H1 (cell line): ENCODE results near the gene CACNA1E. TPM values are rescaled to one million over a fixed set of nuclear protein-coding genes. Genes with fewer than 3 reads are reported as not detected.
A peak's percentile ranks its signal among the peaks of the same experiment; 100 is the strongest.

ENCODE experiments used
- CTCF ChIA-PET: fragments of 300-600 bp; sonication (Branson Sonifier 250); formaldehyde crosslinking; loops from one replicate; lab custom pipeline; 2021; ENCODE audit not compliant: partially characterized antibody; lab: Charles Lee
- POLR2A ChIA-PET: fragments of 300-600 bp; sonication (Branson Sonifier 250); formaldehyde crosslinking; loops from one replicate; lab custom pipeline; 2021; ENCODE audit warnings: inconsistent platforms; ENCODE audit not compliant: partially characterized antibody; lab: Charles Lee
- DNase-seq, 2 experiments: peaks; one replicate each; pipeline versions ENCODE4 v3.0.0 to v3.0.0-alpha.2; 2010 to 2022; ENCODE audit warnings: low spot score in 2 of 2, low read depth in 1 of 2, mixed read lengths in 1 of 2
- FAIRE-seq: peaks from 2 replicates; lab custom pipeline; 2011; peaks lifted over from hg19 to GRCh38; lab: Jason Lieb, UNC
- H2AFZ ChIP-seq: 2 replicates; pipeline ENCODE4 v1.8.1; 2012; ENCODE audit warnings: low read length, inconsistent platforms
- H2AK5ac ChIP-seq: 2 replicates; pipeline ENCODE4 v1.6.1; 2013; ENCODE audit warnings: low read depth, low read length
- H2BK120ac ChIP-seq: replicated peaks from 2 replicates; pipeline ENCODE3; 2013; ENCODE audit warnings: low read depth, low read length, inconsistent platforms
- H2BK12ac ChIP-seq: 2 replicates; pipeline ENCODE4 v1.6.1; 2013; ENCODE audit warnings: low read depth, low read length
- H2BK15ac ChIP-seq: 2 replicates; pipeline ENCODE4 v1.6.1; 2013; ENCODE audit warnings: low read length
- H2BK20ac ChIP-seq: 2 replicates; pipeline ENCODE4 v1.6.1; 2013; ENCODE audit warnings: low read length
- H2BK5ac ChIP-seq: 2 replicates; pipeline ENCODE4 v1.6.1; 2013; ENCODE audit warnings: low read depth, low read length
- H3K14ac ChIP-seq: 2 replicates; pipeline ENCODE4 v1.6.1; 2013; ENCODE audit warnings: inconsistent platforms; ENCODE audit not compliant: insufficient read length
- H3K18ac ChIP-seq: 2 replicates; pipeline ENCODE4 v1.6.1; 2013; ENCODE audit warnings: low read length; ENCODE audit errors: extremely low read depth
- H3K23ac ChIP-seq: 2 replicates; pipeline ENCODE4 v1.6.1; 2013; ENCODE audit warnings: inconsistent platforms; ENCODE audit not compliant: insufficient read length
- H3K23me2 ChIP-seq: 2 replicates; pipeline ENCODE4 v1.6.1; 2013; ENCODE audit warnings: low read depth, low read length
- H3K27ac ChIP-seq: 2 replicates; pipeline ENCODE4 v1.6.1; 2011; ENCODE audit warnings: low read depth, low read length, inconsistent platforms
- H3K27me3 ChIP-seq, 4 experiments: replicated peaks in 1 of 4; 1 replicate in 1 of 4; 2 replicates in 3 of 4; pipeline versions ENCODE4 v1.6.1 to v1.8.1; 2011 to 2013; ENCODE audit warnings: low read length in 3 of 4, mild to moderate bottlenecking in 3 of 4, inconsistent platforms in 2 of 4, mixed read lengths in 2 of 4, moderate library complexity in 1 of 4; ENCODE audit not compliant: control insufficient read depth in 3 of 4, insufficient read depth in 3 of 4; ENCODE audit errors: extremely low read depth in 1 of 4
- H3K36me3 ChIP-seq, 4 experiments: 2 replicates each; pipeline versions ENCODE4 v1.6.1 to v1.8.1; 2011 to 2013; ENCODE audit warnings: mild to moderate bottlenecking in 4 of 4, low read length in 3 of 4, moderate library complexity in 2 of 4, control low read depth in 1 of 4, inconsistent platforms in 1 of 4; ENCODE audit not compliant: insufficient read depth in 4 of 4, control insufficient read depth in 2 of 4
- H3K4ac ChIP-seq: replicated peaks from 2 replicates; pipeline ENCODE3; 2013; ENCODE audit warnings: low read length, low read depth, mixed read lengths, inconsistent platforms; ENCODE audit not compliant: insufficient read length
- H3K4me1 ChIP-seq, 4 experiments: replicated peaks in 1 of 4; 1 replicate in 1 of 4; 2 replicates in 3 of 4; pipeline versions ENCODE4 v1.6.1 to v1.8.1; 2011 to 2013; ENCODE audit warnings: low read length in 3 of 4, inconsistent platforms in 2 of 4, mixed read lengths in 1 of 4; ENCODE audit not compliant: insufficient read depth in 4 of 4, control insufficient read depth in 3 of 4
- H3K4me2 ChIP-seq, 2 experiments: 2 replicates each; pipeline versions ENCODE4 v1.6.1 to v1.8.1; 2011 to 2013; ENCODE audit warnings: low read depth in 2 of 2, low read length in 2 of 2, control low read depth in 1 of 2, inconsistent platforms in 1 of 2, mild to moderate bottlenecking in 1 of 2; ENCODE audit not compliant: insufficient read depth in 1 of 2
- H3K4me3 ChIP-seq, 4 experiments: fragments of 200-600, 300-600 bp in 1 of 4; sonication (generic), shearing (Covaris generic), sonication (Bioruptor Twin) in 1 of 4; 2 replicates each; pipeline versions ENCODE4 v1.5.1 to v1.8.1; 2011 to 2016; ENCODE audit warnings: low read length in 4 of 4, low read depth in 3 of 4, control low read depth in 2 of 4, inconsistent platforms in 2 of 4, mild to moderate bottlenecking in 2 of 4, mixed read lengths in 1 of 4, moderate library complexity in 1 of 4; ENCODE audit not compliant: insufficient read depth in 2 of 4; ENCODE audit errors: extremely low read depth in 1 of 4
- H3K56ac ChIP-seq: replicated peaks from 2 replicates; pipeline ENCODE3; 2013; ENCODE audit warnings: low read depth, mild to moderate bottlenecking, mixed read lengths, low read length, inconsistent platforms; ENCODE audit not compliant: insufficient read length
- H3K79me1 ChIP-seq: 2 replicates; pipeline ENCODE4 v1.6.1; 2013; ENCODE audit warnings: low read depth, low read length, control low read depth
- H3K79me2 ChIP-seq, 2 experiments: 2 replicates each; pipeline versions ENCODE4 v1.6.1 to v1.8.1; 2012 to 2013; ENCODE audit warnings: low read length in 2 of 2, mild to moderate bottlenecking in 2 of 2, inconsistent platforms in 1 of 2; ENCODE audit not compliant: insufficient read depth in 2 of 2, control insufficient read depth in 1 of 2
- H3K9ac ChIP-seq, 4 experiments: replicated peaks in 1 of 4; 1 replicate in 1 of 4; 2 replicates in 3 of 4; pipeline versions ENCODE4 v1.6.1 to v1.8.1; 2011 to 2013; ENCODE audit warnings: low read depth in 3 of 4, low read length in 3 of 4, control low read depth in 2 of 4, mild to moderate bottlenecking in 2 of 4, moderate library complexity in 2 of 4, inconsistent platforms in 1 of 4; ENCODE audit errors: extremely low read depth in 1 of 4
- H3K9me3 ChIP-seq, 2 experiments: 2 replicates each; pipeline versions ENCODE4 v1.6.1 to v1.8.1; 2012 to 2013; ENCODE audit warnings: mild to moderate bottlenecking in 2 of 2, moderate library complexity in 2 of 2, control low read depth in 1 of 2, inconsistent platforms in 1 of 2, low read depth in 1 of 2, low read length in 1 of 2, mixed read lengths in 1 of 2; ENCODE audit not compliant: insufficient read depth in 2 of 2
- H4K20me1 ChIP-seq, 2 experiments: replicated peaks in 1 of 2; 2 replicates each; pipeline versions ENCODE3 to v1.8.1; 2011 to 2013; ENCODE audit warnings: inconsistent platforms in 2 of 2, low read length in 2 of 2, mild to moderate bottlenecking in 1 of 2; ENCODE audit not compliant: insufficient read depth in 2 of 2, control insufficient read depth in 1 of 2
- H4K5ac ChIP-seq: 2 replicates; pipeline ENCODE4 v1.6.1; 2013; ENCODE audit warnings: low read length, low read depth, mixed read lengths, inconsistent platforms; ENCODE audit not compliant: insufficient read length
- H4K8ac ChIP-seq: 2 replicates; pipeline ENCODE4 v1.8.0; 2013; ENCODE audit warnings: mild to moderate bottlenecking, moderate library complexity, low read length, inconsistent platforms; ENCODE audit not compliant: insufficient read depth; ENCODE audit errors: extremely low read depth
- H4K91ac ChIP-seq: replicated peaks from 2 replicates; pipeline ENCODE3; 2013; ENCODE audit warnings: low read length, mixed read lengths, inconsistent platforms; ENCODE audit not compliant: insufficient read length
- CBX8 ChIP-seq: fragments of 300-800, 300-1000 bp; sonication (generic); IDR thresholded peaks from 2 replicates; pipeline ENCODE4 v1.7.1; 2016; ENCODE audit warnings: low read depth, low read length, borderline replicate concordance
- EZH2 ChIP-seq: fragments of 200-600 bp; sonication (generic); IDR thresholded peaks from 2 replicates; pipeline ENCODE4 v1.7.1; 2012; ENCODE audit warnings: low read depth, mild to moderate bottlenecking, moderate library complexity, low read length, inconsistent platforms; ENCODE audit not compliant: severe bottlenecking
- SP4 ChIP-seq: IDR thresholded peaks from 2 replicates; pipeline ENCODE4 v1.6.1; 2012; ENCODE audit warnings: low read length, inconsistent platforms
- WGBS, 2 experiments: shearing (Covaris generic) in 1 of 2; methylation state at CpG; one replicate each; pipeline versions ENCODE4 v1.1.6 to v1.1.7; 2013 to 2015; ENCODE audit warnings: low lambda C conversion rate in 2 of 2, mixed read lengths in 2 of 2, inconsistent platforms in 1 of 2, low coverage in 1 of 2, missing lambda C conversion rate in 1 of 2; ENCODE audit not compliant: insufficient replicate concordance in 2 of 2, insufficient coverage in 1 of 2, insufficient read length in 1 of 2; ENCODE audit errors: extremely low coverage in 1 of 2, missing lambda C conversion rate in 1 of 2; 5-methylcytosine and 5-hydroxymethylcytosine counted together
- polyA plus RNA-seq, 7 experiments: library from polyadenylated mRNA; depleted of rRNA in 3 of 7; stranded (reverse) in 5 of 7; unstranded in 2 of 7; fragments of >200 nt in 5 of 7; fragments of 200-250 nt in 2 of 7; gene quantifications; 1 replicate in 5 of 7; 2 replicates in 1 of 7; 4 replicates in 1 of 7; pipeline versions ENCODE4 v1.2.1 to v1.2.3, GENCODE V29; 2011 to 2013; ENCODE audit warnings: missing spikeins in 2 of 7, mixed read lengths in 2 of 7
- total RNA-seq: library from RNA; stranded (reverse); fragmentation: NEBNext Ultra II Directional; extraction: Animal tissue kit (Norgen Biotek cat#: 25700); gene quantifications from 2 replicates; pipeline ENCODE4 v1.2.1, GENCODE V29; 2021
- TF ChIP-seq, protein P1 (sequence below): IDR thresholded peaks from 2 replicates; pipeline ENCODE4 v1.6.1; 2012; ENCODE audit warnings: low read length, inconsistent platforms

Gene CACNA1E
- total and polyA plus RNA-seq, 2 of the 8 experiments (the other 6 are each of a cell fraction or from before 2014, with no cell fraction given), result 0.98 to 1.3 TPM

DNA sequence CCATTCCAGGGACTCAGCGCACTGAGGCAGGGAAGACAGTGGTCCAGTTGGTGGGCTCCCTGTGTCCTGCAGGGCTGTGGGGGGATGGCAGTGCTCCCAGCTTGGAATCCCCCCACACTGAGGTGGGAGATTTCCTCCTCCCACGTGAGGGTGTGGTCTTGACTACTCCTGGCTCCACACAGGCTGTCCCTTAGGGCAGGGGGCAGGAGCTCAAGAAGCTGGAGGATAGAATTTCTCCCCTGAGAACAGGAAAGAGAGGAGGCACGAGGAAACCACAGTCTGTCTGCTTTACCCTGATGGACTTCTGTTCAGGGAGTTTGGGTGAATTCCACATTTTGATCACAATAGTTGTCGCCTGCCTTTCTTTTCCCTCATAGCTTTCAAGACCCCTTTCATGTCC, 62.1 kb downstream of the CACNA1E start:
- no peak overlapping the region for H4K5ac ChIP-seq
- no peak overlapping the region for H3K4ac ChIP-seq
- H3K36me3 ChIP-seq, result no peaks in the 10 kb centered on the region
- no peak overlapping the region for H3K14ac ChIP-seq
- H3K4me2 ChIP-seq, result no peak overlapping the region
- H3K27ac ChIP-seq, result no peak overlapping the region
- no peak overlapping the region for H2BK120ac ChIP-seq
- FAIRE-seq (no peak), DNase-seq (no peak)
- ChIA-PET CTCF (interaction anchor here (0.7 to 1.6 kb wide), 4 partner anchors 26 to 49 kb away, joined by 3 to 4 read pairs (median 3); no protein-coding TSS in a partner anchor), POLR2A (no interaction called here)
- no peak overlapping the region for H2BK20ac ChIP-seq
- no peaks in the 10 kb centered on the region for H3K27me3 ChIP-seq
- H2BK12ac ChIP-seq, result no peak overlapping the region
- no peaks in the 10 kb centered on the region for H4K20me1 ChIP-seq
- no peak overlapping the region for H4K91ac ChIP-seq
- H3K9ac ChIP-seq, result no peak overlapping the region
- H2AK5ac ChIP-seq, result no peak overlapping the region
- H3K4me1 ChIP-seq, result peaks cover 0 to 7% (median 1%) of the 10 kb centered on the region in 4 experiments; a peak in 3 of 7 replicates
- H4K8ac ChIP-seq, result no peak overlapping the region
- H3K9me3 ChIP-seq, result no peaks in the 10 kb centered on the region
- no peak overlapping the region for H2BK15ac ChIP-seq
- H3K23ac ChIP-seq, result no peak overlapping the region
- H3K4me3 ChIP-seq, result no peak overlapping the region
- H2BK5ac ChIP-seq, result no peak overlapping the region
- no peaks in the 10 kb centered on the region for H3K79me1 ChIP-seq
- H3K23me2 ChIP-seq, result no peaks in the 10 kb centered on the region
- H3K79me2 ChIP-seq, result no peaks in the 10 kb centered on the region
- H3K18ac ChIP-seq, result no peak overlapping the region
- no peak overlapping the region for H3K56ac ChIP-seq
- H2AFZ ChIP-seq, result peak overlapping the region; percentile 74; the same call in 1 of the 2 replicates
- WGBS, 2 experiments, result 60% methylated on average over 4 of the region's 4 CpGs; no CpG with 5 or more reads in 1 of the 2 experiments
- TF ChIP-seq, protein P1, sequence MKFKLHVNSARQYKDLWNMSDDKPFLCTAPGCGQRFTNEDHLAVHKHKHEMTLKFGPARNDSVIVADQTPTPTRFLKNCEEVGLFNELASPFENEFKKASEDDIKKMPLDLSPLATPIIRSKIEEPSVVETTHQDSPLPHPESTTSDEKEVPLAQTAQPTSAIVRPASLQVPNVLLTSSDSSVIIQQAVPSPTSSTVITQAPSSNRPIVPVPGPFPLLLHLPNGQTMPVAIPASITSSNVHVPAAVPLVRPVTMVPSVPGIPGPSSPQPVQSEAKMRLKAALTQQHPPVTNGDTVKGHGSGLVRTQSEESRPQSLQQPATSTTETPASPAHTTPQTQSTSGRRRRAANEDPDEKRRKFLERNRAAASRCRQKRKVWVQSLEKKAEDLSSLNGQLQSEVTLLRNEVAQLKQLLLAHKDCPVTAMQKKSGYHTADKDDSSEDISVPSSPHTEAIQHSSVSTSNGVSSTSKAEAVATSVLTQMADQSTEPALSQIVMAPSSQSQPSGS, result no peak
- TF ChIP-seq SP4, result no peak
- TF ChIP-seq EZH2, result no peak
- TF ChIP-seq CBX8, result no peak
